Fibroblast of lung (primary cell): ENCODE results near the gene DAPK1.

Source experiments
- CTCF ChIP-seq, 2 donors: IDR thresholded peaks in 1 of 2; conservative IDR thresholded peaks in 1 of 2; 1 replicate in 1 of 2; 2 replicates in 1 of 2; pipeline ENCODE4 v1.5.1; 2011 to 2012; ENCODE audit warnings: low read length in 2 of 2, control low read depth in 1 of 2, inconsistent platforms in 1 of 2, low read depth in 1 of 2, mild to moderate bottlenecking in 1 of 2
- EZH2 ChIP-seq: IDR thresholded peaks from 2 replicates; pipeline ENCODE4 v1.5.1; 2012; ENCODE audit warnings: low read length, control low read depth, mild to moderate bottlenecking; ENCODE audit errors: missing control alignments

GRCh38 chr9:87541663-87542062 is 44.0 kb downstream of the DAPK1 start:
- TF ChIP-seq CTCF (conservative IDR thresholded peaks at IDR 0.05 in 1 of 2, IDR thresholded peaks at IDR 0.05 in 1 of 2; ENCODE audit: low read depth in 1 of 2, low read length in 2 of 2) (no peak), EZH2 (no peak)
